Measurements from ENCODE around the gene TFIP11.

DNA sequence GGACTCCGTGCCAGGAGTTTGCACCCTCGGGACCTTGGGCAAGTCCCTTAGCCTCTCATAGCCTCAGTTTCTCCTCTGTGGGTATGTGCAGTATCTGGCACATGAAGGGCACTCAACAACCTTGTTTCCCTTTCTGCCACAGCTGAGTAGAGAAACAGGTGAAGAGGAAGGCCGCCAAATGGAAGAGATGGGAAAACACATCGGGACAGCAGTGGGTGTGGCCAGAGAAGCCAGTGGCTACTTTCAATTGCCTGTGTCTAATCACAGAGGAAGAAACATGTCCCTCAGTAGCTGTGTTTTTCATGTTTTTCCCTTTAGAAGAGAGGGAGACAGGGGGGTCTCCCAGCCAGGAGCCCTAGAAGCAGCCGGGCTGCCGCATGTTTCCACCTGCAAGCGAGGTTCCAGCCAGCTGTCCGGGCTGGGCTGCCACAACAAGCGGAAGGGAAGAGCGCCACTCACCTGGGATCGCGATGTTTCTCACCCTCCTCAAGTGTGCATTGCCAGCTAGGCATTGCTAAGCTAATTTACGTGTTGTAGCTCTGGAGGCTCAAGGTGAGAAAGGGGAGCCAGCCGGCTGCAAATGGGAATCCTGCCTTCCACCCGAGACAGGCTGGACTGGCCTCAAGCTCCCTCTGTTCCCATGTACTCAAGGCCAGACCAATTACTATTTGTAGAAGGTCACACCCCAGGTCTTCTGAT, 66.5 kb downstream of the TFIP11 start:
- TF ChIP-seq, protein P1, sequence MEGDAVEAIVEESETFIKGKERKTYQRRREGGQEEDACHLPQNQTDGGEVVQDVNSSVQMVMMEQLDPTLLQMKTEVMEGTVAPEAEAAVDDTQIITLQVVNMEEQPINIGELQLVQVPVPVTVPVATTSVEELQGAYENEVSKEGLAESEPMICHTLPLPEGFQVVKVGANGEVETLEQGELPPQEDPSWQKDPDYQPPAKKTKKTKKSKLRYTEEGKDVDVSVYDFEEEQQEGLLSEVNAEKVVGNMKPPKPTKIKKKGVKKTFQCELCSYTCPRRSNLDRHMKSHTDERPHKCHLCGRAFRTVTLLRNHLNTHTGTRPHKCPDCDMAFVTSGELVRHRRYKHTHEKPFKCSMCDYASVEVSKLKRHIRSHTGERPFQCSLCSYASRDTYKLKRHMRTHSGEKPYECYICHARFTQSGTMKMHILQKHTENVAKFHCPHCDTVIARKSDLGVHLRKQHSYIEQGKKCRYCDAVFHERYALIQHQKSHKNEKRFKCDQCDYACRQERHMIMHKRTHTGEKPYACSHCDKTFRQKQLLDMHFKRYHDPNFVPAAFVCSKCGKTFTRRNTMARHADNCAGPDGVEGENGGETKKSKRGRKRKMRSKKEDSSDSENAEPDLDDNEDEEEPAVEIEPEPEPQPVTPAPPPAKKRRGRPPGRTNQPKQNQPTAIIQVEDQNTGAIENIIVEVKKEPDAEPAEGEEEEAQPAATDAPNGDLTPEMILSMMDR (conservative IDR thresholded peaks at IDR 0.05; ENCODE audit: low read length): no peak
- no peak for TF ChIP-seq EZH2phosphoT487 (IDR thresholded peaks at IDR 0.05; ENCODE audit: borderline replicate concordance)

Data from Loucy (cell line).